ENCODE data around the gene SH3RF2.
"Not testable (repeated sequence)": the region's sequence is repeated elsewhere in the genome, so short reads cannot be mapped to it uniquely, and the experiment has no call there.

Gene SH3RF2

DNA sequence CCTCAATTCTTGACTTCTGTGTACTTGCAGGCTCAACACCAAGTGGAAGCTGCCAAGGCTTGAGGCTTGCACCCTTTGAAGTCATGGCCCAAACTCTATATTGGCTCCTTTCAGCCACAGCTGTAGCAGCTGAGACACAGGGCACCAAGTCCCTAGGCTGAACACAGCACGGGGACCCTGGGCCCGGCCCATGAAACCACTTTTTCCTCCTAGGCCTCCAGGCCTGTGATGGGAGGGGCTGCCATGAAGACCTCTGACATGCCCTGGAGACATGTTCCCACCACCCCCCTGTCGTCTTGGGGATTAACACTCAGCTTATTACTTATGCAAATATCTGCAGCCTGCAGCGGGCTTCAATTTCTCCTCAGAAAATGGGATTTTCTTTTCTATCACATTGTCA lies 57.2 kb downstream of the SH3RF2 start:
- not testable (repeated sequence) for H3K4me3 ChIP-seq, H3K27ac ChIP-seq

- no peak overlapping the region for H3K27ac ChIP-seq
- H3K4me3 ChIP-seq = no peak overlapping the region
Measured at GRCh38 chr5:145996135-145996534, 59.8 kb downstream of the SH3RF2 start.

DNA sequence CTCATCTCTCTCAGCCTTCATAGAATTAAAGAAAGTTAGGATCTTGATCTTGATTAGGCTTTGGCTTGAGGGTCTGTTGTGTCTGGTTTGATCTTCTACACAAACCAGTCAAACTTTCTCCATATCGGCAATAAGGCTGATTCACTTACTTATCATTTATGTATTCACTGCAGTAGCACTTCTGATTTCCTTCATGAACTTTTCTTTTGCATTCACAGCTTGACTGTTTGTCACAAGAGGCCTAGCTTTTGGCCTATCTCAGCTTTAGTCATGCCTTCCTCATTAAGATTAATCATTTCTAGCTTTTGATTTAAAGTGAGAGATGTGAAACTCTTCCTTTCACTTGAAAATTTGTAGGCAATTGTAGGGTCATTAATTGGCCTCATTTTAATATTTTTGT lies 62.8 kb downstream of the SH3RF2 start:
- Histone ChIP-seq H3K27ac (no peak overlapping the region), H3K4me3 (no peak overlapping the region)

GRCh38 chr5:146000072-146000471 lies 63.7 kb downstream of the SH3RF2 start:
- H3K4me3 ChIP-seq = no peak overlapping the region
- no peak overlapping the region for H3K27ac ChIP-seq

DNA sequence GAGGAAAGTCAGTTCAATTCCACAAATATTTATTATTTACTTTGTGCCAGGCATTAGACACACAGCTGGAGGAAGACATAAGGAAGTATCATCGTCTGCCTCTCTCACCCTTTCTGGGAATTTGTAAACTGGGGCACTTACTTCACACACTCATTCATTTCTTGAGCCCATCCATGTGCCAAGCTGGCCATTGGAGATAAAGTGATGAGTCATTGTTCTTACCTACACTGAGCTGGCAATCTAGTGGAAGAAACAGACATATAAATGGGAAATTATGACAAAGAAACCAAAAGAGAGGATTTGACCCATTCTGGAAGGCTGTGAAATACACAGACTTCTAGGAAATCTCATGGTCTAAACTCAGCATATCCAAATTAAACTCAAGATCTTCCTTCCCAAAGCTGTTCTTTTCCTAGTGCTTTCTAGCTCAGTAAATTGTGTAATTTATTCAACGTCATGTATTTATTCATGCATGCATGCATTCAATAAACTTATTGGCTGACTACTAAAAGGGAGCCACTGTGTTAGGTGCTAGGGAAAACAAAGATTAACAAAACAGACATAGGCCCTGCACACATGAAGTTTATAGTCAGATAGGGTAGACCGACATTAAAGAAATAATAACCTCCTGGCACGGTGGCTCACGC lies 65.3 kb downstream of the SH3RF2 start:
- Histone ChIP-seq H3K27ac (no peak overlapping the region), H3K4me3 (no peak overlapping the region)

- Histone ChIP-seq H3K4me3 (no peak overlapping the region), H3K27ac (no peak overlapping the region)
Measured at GRCh38 chr5:146002491-146002890, 66.1 kb downstream of the SH3RF2 start.

GRCh38 chr5:146003852-146004251 lies 67.5 kb downstream of the SH3RF2 start:
- no peak overlapping the region for H3K27ac ChIP-seq
- H3K4me3 ChIP-seq = no peak overlapping the region

DNA sequence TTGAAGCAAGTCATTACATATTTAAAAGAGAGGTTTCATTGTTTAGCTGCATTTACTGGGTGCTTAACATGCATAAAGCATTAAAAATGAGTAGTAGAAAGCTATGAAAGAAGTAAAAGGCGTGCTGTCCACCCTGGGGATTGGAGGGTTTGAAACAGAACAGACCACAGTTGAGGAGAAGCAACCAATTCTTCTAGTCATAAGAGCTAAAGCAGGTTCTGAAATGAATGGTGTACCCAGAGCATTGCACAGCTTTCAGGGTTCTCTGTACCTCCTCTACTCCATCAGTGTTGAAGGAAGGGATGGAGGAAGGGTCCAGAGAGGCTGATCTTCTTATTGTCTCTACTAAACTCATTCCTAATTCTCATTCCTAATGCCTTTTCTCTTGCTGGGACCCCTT lies 68.9 kb downstream of the SH3RF2 start:
- Histone ChIP-seq H3K27ac (no peak overlapping the region), H3K4me3 (no peak overlapping the region)

- no peak overlapping the region for H3K4me3 ChIP-seq
- H3K27ac ChIP-seq = no peak overlapping the region
Measured at GRCh38 chr5:146005723-146006122, 69.3 kb downstream of the SH3RF2 start.

GRCh38 chr5:146006470-146007190 lies 70.3 kb downstream of the SH3RF2 start:
- peak overlapping the region in 2 of 21 experiments; percentile 23 to 42 for H3K27ac ChIP-seq
- no peak overlapping the region for H3K4me3 ChIP-seq

DNA sequence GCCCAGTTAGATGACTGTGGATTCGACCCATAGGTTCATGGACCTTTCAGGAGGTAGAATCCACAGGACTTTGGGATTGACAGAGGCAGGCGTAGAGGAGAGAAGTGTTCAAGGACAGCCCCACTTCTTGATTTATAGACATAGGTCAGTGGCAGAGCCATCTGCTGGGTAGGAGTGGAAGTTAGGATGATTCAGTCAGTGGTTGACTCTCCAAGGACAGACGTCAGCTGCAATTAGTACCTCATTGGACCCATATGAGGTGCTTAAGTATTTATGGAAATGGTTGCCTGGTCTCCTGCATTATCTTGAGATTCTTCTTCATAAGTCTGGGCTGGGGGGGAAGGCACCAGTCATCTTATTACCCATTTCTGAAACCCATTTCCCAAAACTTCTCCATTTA lies 70.9 kb downstream of the SH3RF2 start:
- peak overlapping the region in 2 of 21 experiments; percentile 23 to 42 for H3K27ac ChIP-seq

DNA sequence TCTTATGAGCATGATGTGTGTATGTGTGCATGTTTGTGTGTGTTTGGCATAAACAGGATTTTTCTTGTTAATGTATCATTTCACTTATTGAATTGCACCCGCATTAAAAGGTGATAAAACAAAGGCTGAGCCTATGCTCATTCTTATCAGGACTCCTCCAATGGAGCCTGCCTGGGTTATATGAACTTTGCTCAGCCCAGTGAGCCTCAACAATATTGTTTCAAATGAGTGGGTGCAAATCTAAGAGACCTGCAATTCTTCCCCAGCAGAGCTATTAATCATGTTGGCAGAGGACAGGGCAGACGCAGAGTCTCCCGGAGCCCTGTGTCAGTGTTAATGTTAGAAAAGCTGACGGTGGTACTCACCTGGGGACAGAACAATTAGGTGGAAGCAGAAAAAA lies 71.6 kb downstream of the SH3RF2 start:
- Histone ChIP-seq H3K27ac (no peak overlapping the region), H3K4me3 (no peak overlapping the region)

More for the DNA sequence above, 70.9 kb downstream of the SH3RF2 start:
- no peak overlapping the region for H3K4me3 ChIP-seq

DNA sequence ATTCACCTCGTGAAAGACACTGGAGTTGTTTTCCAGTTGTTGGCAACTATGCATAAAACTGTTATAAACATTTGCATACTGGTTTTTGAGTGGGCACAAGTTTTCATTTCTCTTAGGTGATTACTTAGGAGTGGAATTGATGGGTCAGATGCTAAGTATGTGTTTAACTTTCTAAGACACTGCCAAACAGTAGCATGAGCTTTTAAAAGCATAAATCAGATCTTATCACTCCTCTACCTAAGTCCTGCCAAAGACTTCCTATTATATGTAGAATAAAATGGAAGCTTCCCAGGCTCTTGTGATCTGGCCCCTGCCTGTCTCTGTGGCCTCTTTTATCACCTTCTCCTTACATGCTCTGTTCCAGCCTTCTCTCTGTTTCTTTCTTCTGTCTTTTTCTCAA lies 72.6 kb downstream of the SH3RF2 start:
- H3K27ac ChIP-seq = no peak overlapping the region
- H3K4me3 ChIP-seq = no peak overlapping the region

- not testable (repeated sequence) for H3K27ac ChIP-seq, H3K4me3 ChIP-seq
Measured at GRCh38 chr5:146010447-146010846, 74.1 kb downstream of the SH3RF2 start.

DNA sequence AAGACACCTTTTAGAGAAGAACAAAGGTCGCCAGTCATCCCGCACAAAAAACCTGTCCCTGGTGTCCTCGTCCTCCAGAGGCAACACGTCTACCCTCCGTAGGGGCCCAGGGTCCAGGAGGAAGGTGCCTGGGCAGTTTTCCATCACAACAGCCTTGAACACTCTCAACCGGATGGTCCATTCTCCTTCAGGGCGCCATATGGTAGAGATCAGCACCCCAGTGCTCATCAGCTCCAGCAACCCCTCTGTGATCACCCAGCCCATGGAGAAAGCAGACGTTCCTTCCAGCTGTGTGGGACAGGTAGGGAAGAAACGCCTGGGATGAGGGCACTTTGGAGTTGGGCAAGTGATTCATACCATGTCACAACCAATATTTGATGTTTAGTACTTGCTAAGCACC lies 77.4 kb downstream of the SH3RF2 start:
- Histone ChIP-seq H3K4me3 (no peak overlapping the region), H3K27ac (no peak overlapping the region)

DNA sequence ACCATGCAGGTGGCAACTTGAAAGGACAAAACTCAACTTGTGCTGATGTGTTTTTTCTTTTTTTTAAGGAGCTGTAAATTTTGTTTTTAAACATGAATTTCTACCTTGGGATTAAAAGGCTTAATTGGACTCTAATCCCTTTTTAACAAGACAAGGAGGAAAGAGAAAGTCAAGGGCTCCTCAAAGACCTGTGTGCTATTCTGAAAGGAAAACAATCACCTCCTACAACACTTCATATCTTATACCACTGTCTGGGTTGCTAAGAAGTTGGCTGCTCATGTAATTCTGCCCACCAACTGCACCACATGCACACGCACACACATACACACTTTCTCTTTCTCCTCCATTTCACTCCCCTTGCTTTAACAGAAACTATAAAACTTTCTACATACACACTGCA lies 78.6 kb downstream of the SH3RF2 start:
- Histone ChIP-seq H3K4me3 (no peak overlapping the region), H3K27ac (no peak overlapping the region)

- no peak overlapping the region for H3K4me3 ChIP-seq
- H3K27ac ChIP-seq = no peak overlapping the region
Measured at GRCh38 chr5:146016764-146017484, 80.5 kb downstream of the SH3RF2 start.

- H3K4me3 ChIP-seq = no peak overlapping the region
- no peak overlapping the region for H3K27ac ChIP-seq
Measured at GRCh38 chr5:146018514-146019375, 82.4 kb downstream of the SH3RF2 start.

- H3K27ac ChIP-seq = no peak overlapping the region
- no peak overlapping the region for H3K4me3 ChIP-seq
Measured at GRCh38 chr5:146020100-146020499, 83.7 kb downstream of the SH3RF2 start.

GRCh38 chr5:146024034-146024433 lies 87.7 kb downstream of the SH3RF2 start:
- no peak overlapping the region for H3K4me3 ChIP-seq
- H3K27ac ChIP-seq = no peak overlapping the region

All from skin epidermis (tissue), 12 donors.